ENCODE data around the gene OR1D5. TPM values are rescaled to one million over a fixed set of nuclear protein-coding genes. Genes with fewer than 3 reads are reported as not detected.

The OR1D5 gene
- total RNA-seq, 1 experiment from 2014 or later: not detected

DNA sequence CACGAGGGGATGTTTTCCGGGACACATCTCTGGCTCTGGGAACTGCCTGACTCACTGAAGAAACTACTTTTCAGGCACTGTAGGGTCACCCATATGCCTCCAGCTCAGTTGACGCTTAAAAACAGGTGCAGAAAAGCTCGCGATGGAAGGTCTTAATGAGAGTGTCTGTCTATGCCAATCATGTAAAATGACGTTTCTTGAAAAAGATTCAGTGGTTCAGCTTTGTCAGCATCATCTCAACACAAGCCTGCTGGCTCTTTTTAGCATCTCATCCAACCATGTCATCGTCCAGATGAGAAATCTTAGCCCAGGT lies 27.5 kb downstream of the OR1D5 start:
- RAD21 ChIA-PET (ENCODE audit: low non-redundant PET in 1 of 2, low total read pairs in 2 of 2, uncharacterized antibody in 2 of 2, unreplicated experiment in 2 of 2): no interaction called here
- H3K4me3 ChIP-seq (replicated peaks in 1 of 2; ENCODE audit: low read depth in 1 of 2, low read length in 2 of 2): no peak overlapping the region
- DNase-seq (ENCODE audit: low read depth, low spot score): no peak
- CTCF ChIA-PET: no interaction called here
- H3K36me3 ChIP-seq (ENCODE audit: control insufficient read depth in 1 of 2, insufficient read depth in 2 of 2, low read length in 2 of 2): peaks cover 0 to 1% of the 10 kb centered on the region in 2 experiments; a peak in 3 of 4 replicates
- H3K27ac ChIP-seq (ENCODE audit: low read depth, low read length): no peak overlapping the region
- POLR2A ChIA-PET: no interaction called here
- H3K9ac ChIP-seq (ENCODE audit: low read length): no peak overlapping the region
- H2AFZ ChIP-seq (ENCODE audit: low read depth, low read length, poor library complexity, severe bottlenecking): no peak overlapping the region
- H3K27me3 ChIP-seq (ENCODE audit: insufficient read depth, low read length): no peaks in the 10 kb centered on the region
- no peaks in the 10 kb centered on the region for H3K9me3 ChIP-seq (ENCODE audit: control insufficient read depth in 1 of 2, insufficient read depth in 1 of 2, low read depth in 1 of 2, low read length in 2 of 2)
- intact Hi-C loops (cut with micrococcal nuclease): no loop called here
- H4K20me1 ChIP-seq (ENCODE audit: insufficient read depth): no peaks in the 10 kb centered on the region
- TF ChIP-seq EGR1 (IDR thresholded peaks at IDR 0.05; ENCODE audit: low read depth) (no peak), TCF7L2 (IDR thresholded peaks at IDR 0.05; ENCODE audit: borderline replicate concordance, extremely low read depth, insufficient read depth, insufficient read length) (no peak), RAD21 (IDR thresholded peaks at IDR 0.05; ENCODE audit: low read depth) (no peak), YY1 (IDR thresholded peaks at IDR 0.05; ENCODE audit: extremely low read depth, insufficient replicate concordance, low read depth, low read length) (no peak), FOSL1 (IDR thresholded peaks at IDR 0.05; ENCODE audit: low read depth) (no peak), EZH2phosphoT487 (IDR thresholded peaks at IDR 0.05; ENCODE audit: borderline replicate concordance) (no peak), ZNF274 (IDR thresholded peaks at IDR 0.05; ENCODE audit: low read depth, low read length) (no peak), EZH2 (IDR thresholded peaks at IDR 0.05) (no peak), REST (IDR thresholded peaks at IDR 0.05; ENCODE audit: low read depth) (no peak), SIN3A (IDR thresholded peaks at IDR 0.05; ENCODE audit: low read depth) (no peak), SRF (IDR thresholded peaks at IDR 0.05; ENCODE audit: low read depth) (no peak)
- TF ChIP-seq, protein P1, sequence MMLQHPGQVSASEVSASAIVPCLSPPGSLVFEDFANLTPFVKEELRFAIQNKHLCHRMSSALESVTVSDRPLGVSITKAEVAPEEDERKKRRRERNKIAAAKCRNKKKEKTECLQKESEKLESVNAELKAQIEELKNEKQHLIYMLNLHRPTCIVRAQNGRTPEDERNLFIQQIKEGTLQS (IDR thresholded peaks at IDR 0.05): no peak
- H3K9me2 ChIP-seq (ENCODE audit: insufficient read depth): no peaks in the 10 kb centered on the region
- H3K79me2 ChIP-seq (ENCODE audit: insufficient read depth, low read length): no peaks in the 10 kb centered on the region
- no peak for ATAC-seq
- H3K4me1 ChIP-seq (ENCODE audit: control insufficient read depth in 1 of 2, insufficient read depth in 2 of 2, low read length in 2 of 2): no peaks in the 10 kb centered on the region
- H3K4me2 ChIP-seq (ENCODE audit: low read length): no peak overlapping the region
- BruUV-seq (replicated peaks): no TSS peak
